CD4-positive, alpha-beta T cell treated with Interleukin-17A for 1 hour (primary cell): ENCODE results near the gene CEACAM7.

ENCODE experiments used
- DNase-seq: peaks from one replicate; pipeline ENCODE4 v3.0.0-alpha.2; 2020

The CEACAM7 gene

GRCh38 chr19:41699968-41700323 lies 11.9 kb upstream of the CEACAM7 start:
- DNase-seq, result no peak

- DNase-seq, result no peak
These were observed 11.3 kb upstream of the CEACAM7 start for GRCh38 chr19:41699231-41699967.

GRCh38 chr19:41698746-41699230 lies 10.7 kb upstream of the CEACAM7 start:
- no peak for DNase-seq

- DNase-seq, result no peak
These were observed 9.3 kb upstream of the CEACAM7 start for GRCh38 chr19:41697198-41697855.

- no peak for DNase-seq
These were observed 8.5 kb upstream of the CEACAM7 start for GRCh38 chr19:41696402-41697197.

GRCh38 chr19:41695745-41696144 lies 7.7 kb upstream of the CEACAM7 start:
- DNase-seq, result no peak

GRCh38 chr19:41694831-41695635 lies 7.0 kb upstream of the CEACAM7 start:
- DNase-seq, result no peak

- DNase-seq, result no peak
These were observed 6.1 kb upstream of the CEACAM7 start for GRCh38 chr19:41694196-41694595.

GRCh38 chr19:41691268-41691970 lies 3.3 kb upstream of the CEACAM7 start:
- peak; percentile 19 for DNase-seq

- DNase-seq, result no peak
These were observed 2.7 kb upstream of the CEACAM7 start for GRCh38 chr19:41690801-41691065.

- DNase-seq, result no peak
These were observed 2.1 kb upstream of the CEACAM7 start for GRCh38 chr19:41689993-41690800.

GRCh38 chr19:41688687-41689086 lies 617 bp upstream of the CEACAM7 start:
- no peak for DNase-seq

GRCh38 chr19:41687419-41687818 lies 651 bp downstream of the CEACAM7 start:
- DNase-seq, result no peak

- DNase-seq, result no peak
These were observed 5.6 kb downstream of the CEACAM7 start for GRCh38 chr19:41682437-41682836.

GRCh38 chr19:41671486-41671885 lies 16.6 kb downstream of the CEACAM7 start:
- no peak for DNase-seq

- no peak for DNase-seq
These were observed 17.3 kb downstream of the CEACAM7 start for GRCh38 chr19:41670755-41671154.

GRCh38 chr19:41668315-41668714 lies 19.8 kb downstream of the CEACAM7 start:
- DNase-seq, result no peak

- no peak for DNase-seq
These were observed 22.0 kb downstream of the CEACAM7 start for GRCh38 chr19:41666075-41666474.

- DNase-seq, result peak; percentile 22
These were observed 30.9 kb downstream of the CEACAM7 start for GRCh38 chr19:41657157-41657556.

GRCh38 chr19:41656756-41657155 lies 31.3 kb downstream of the CEACAM7 start:
- peak; percentile 32 for DNase-seq

- DNase-seq, result no peak
These were observed 35.8 kb downstream of the CEACAM7 start for GRCh38 chr19:41652250-41652649.

- no peak for DNase-seq
These were observed 38.2 kb downstream of the CEACAM7 start for GRCh38 chr19:41649827-41650226.
